ENCODE results near the gene GAP43. TPM values are rescaled to one million over a fixed set of nuclear protein-coding genes. Genes with fewer than 3 reads are reported as not detected.

Gene GAP43
- total and polyA plus RNA-seq, 7 experiments from 2014 or later: not detected

DNA sequence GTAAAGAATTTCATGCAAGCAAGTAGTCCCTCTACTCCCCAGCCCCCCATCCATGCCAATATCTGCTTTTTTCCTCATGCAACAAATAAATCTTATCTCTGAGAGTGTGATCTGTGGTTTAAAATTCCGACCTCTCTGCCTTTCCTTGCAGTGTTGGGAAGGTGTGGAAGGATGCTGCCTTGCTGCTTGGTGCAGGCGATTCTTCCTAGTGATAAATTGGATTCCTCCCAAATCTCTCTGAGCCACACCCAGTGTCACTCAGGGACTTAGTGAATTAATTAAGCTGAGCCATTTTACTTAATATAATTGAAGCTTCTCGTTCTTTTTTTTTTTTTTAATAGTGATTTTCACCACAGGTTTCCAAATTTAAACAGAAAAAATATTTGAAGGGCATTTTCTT lies 3.4 kb downstream of the GAP43 start:
- peaks cover 4 to 16% (median 11%) of the 10 kb centered on the region in 7 donors for H3K4me1 Mint-ChIP-seq
- Histone ChIP-seq H3K27ac (ENCODE audit: low read depth, low read length) (no peak overlapping the region), H3K4me1 (ENCODE audit: control insufficient read depth in 2 of 2, insufficient read depth in 2 of 2, low read length in 2 of 2) (no peaks in the 10 kb centered on the region), H3K36me3 (ENCODE audit: control insufficient read depth in 2 of 3, insufficient read depth in 3 of 3, low read length in 3 of 3) (no peaks in the 10 kb centered on the region), H3K9me3 (ENCODE audit: control insufficient read depth in 2 of 3, low read length in 3 of 3) (no peaks in the 10 kb centered on the region), H3K4me3 (ENCODE audit: low read length) (no peak overlapping the region), H3K27me3 (ENCODE audit: control insufficient read depth in 2 of 2, insufficient read depth in 2 of 2, low read length in 2 of 2) (peaks cover 0 to 6% of the 10 kb centered on the region in 2 donors)
- DNase-seq (no peak), ATAC-seq (no peak)
- H3K36me3 Mint-ChIP-seq: no peaks in the 10 kb centered on the region
- intact Hi-C loops (cut with micrococcal nuclease): no loop called here
- ChIA-PET POLR2A (no interaction called here), CTCF (no interaction called here)
- no peak overlapping the region for H3K4me3 Mint-ChIP-seq
- peaks cover 37 to 58% (median 52%) of the 10 kb centered on the region in 5 donors for H3K27me3 Mint-ChIP-seq
- peaks cover 0 to 1% (median 0%) of the 10 kb centered on the region in 11 donors for H3K9me3 Mint-ChIP-seq
- no peak overlapping the region for H3K27ac Mint-ChIP-seq

DNA sequence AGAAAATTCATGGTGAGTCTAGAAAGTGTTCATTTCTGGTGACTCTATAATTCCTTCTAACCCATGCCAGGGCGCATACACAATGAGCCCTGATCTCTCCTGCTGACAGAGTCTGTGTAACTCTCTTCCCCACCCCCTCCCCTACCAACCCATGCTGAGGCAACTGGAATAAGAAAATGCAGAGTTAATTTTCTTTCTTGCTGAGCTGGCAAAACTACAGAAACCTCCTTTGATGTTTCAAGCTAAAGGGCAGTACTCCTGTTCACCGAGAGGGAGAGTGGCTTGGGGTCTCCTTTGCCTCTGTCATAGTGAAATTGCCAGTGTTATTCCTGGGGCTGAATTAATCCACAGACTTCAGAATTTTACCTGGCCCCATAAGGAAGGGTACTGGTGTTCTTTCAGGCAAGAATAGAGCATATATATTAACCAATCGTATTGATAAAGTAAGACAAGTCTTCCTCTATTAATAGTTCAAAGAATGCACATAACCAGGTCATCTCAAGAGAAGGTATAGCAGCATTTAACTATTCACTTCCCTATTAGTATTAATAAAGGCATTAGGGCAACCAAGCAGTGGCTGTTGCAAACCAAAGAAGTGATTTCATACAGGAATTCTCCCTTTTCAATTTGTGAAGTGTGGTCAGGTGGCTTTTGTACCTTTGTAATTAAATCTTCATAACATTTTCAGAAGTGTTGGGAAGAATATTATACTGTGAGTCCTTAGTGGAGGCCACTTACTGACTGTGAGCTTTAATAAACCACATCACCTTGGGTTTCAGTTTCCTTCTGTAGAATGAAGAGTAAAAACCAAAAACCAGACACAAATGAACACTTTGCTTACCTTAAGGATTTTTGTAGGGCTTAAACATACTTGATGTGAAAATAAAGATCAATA lies 4.1 kb downstream of the GAP43 start:
- ATAC-seq (no peak), DNase-seq (no peak)
- ChIA-PET CTCF (no interaction called here), POLR2A (no interaction called here)
- no peak overlapping the region for H3K27ac ChIP-seq (ENCODE audit: low read depth, low read length)
- Mint-ChIP-seq H3K4me1 (peaks cover 4 to 16% (median 11%) of the 10 kb centered on the region in 7 donors), H3K27ac (no peak overlapping the region), H3K9me3 (peaks cover 0 to 1% (median 0%) of the 10 kb centered on the region in 11 donors), H3K36me3 (no peaks in the 10 kb centered on the region), H3K27me3 (peaks cover 37 to 60% (median 50%) of the 10 kb centered on the region in 5 donors), H3K4me3 (no peak overlapping the region)
- H3K36me3 ChIP-seq (ENCODE audit: control insufficient read depth in 2 of 3, insufficient read depth in 3 of 3, low read length in 3 of 3): no peaks in the 10 kb centered on the region
- H3K27me3 ChIP-seq (ENCODE audit: control insufficient read depth in 2 of 2, insufficient read depth in 2 of 2, low read length in 2 of 2): peaks cover 0 to 6% of the 10 kb centered on the region in 2 donors
- H3K4me1 ChIP-seq (ENCODE audit: control insufficient read depth in 2 of 2, insufficient read depth in 2 of 2, low read length in 2 of 2): no peaks in the 10 kb centered on the region
- H3K4me3 ChIP-seq (ENCODE audit: low read length): no peak overlapping the region
- intact Hi-C loops (cut with micrococcal nuclease): no loop called here
- H3K9me3 ChIP-seq (ENCODE audit: control insufficient read depth in 2 of 3, low read length in 3 of 3): no peaks in the 10 kb centered on the region

DNA sequence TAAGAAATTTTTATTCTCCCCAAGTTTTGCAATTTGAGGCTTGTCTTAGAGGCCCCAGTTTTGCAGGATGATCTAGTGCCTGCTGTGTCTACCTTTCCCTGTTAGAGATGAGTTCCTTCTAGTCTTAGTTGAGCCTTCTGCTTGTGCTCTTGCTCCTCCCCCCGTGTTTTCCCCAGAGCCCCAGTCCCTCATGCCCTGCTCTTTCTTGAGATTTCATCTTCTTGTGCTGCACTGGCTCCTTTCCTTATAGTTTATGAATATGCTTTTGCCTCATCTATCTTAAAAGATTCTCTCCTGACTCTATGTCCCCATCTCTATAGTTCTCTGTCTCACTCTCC lies 4.7 kb downstream of the GAP43 start:
- ChIA-PET CTCF (no interaction called here), POLR2A (no interaction called here)
- no peaks in the 10 kb centered on the region for H3K4me1 ChIP-seq (ENCODE audit: control insufficient read depth in 2 of 2, insufficient read depth in 2 of 2, low read length in 2 of 2)
- H3K27me3 ChIP-seq (ENCODE audit: control insufficient read depth in 2 of 2, insufficient read depth in 2 of 2, low read length in 2 of 2): peaks cover 0 to 5% of the 10 kb centered on the region in 2 donors
- no peak overlapping the region for H3K4me3 ChIP-seq (ENCODE audit: low read length)
- H3K36me3 Mint-ChIP-seq: no peaks in the 10 kb centered on the region
- H3K4me1 Mint-ChIP-seq: peaks cover 4 to 16% (median 10%) of the 10 kb centered on the region in 7 donors
- H3K27ac Mint-ChIP-seq: no peak overlapping the region
- H3K4me3 Mint-ChIP-seq: no peak overlapping the region
- H3K9me3 Mint-ChIP-seq: peaks cover 0 to 1% (median 0%) of the 10 kb centered on the region in 11 donors
- H3K27me3 Mint-ChIP-seq: peaks cover 37 to 58% (median 48%) of the 10 kb centered on the region in 5 donors
- intact Hi-C loops (cut with micrococcal nuclease): no loop called here
- no peak overlapping the region for H3K27ac ChIP-seq (ENCODE audit: low read depth, low read length)
- DNase-seq (no peak), ATAC-seq (no peak)
- no peaks in the 10 kb centered on the region for H3K9me3 ChIP-seq (ENCODE audit: control insufficient read depth in 2 of 3, low read length in 3 of 3)
- no peaks in the 10 kb centered on the region for H3K36me3 ChIP-seq (ENCODE audit: control insufficient read depth in 2 of 3, insufficient read depth in 3 of 3, low read length in 3 of 3)

DNA sequence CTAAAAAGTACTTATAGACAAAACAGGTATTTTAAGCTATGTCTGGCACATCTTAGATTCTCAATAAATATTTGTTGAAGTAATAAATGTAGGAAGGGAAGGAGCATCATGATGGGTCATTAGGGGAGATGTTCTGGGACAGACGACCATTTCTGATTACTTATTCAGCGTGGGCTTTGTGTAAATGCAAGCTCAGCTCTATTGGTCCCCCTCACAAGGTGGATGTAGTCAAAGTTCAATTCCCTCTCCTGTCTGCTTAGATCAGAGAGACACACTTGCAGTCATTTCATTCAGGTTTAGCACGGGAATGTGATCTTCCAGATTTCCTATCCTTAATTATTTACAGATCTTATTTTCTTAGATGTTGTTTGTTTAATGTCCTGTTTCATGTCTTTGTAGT lies 7.5 kb downstream of the GAP43 start:
- peaks cover 16 to 42% (median 28%) of the 10 kb centered on the region in 5 donors for H3K27me3 Mint-ChIP-seq
- intact Hi-C loops (cut with micrococcal nuclease): no loop called here
- ChIA-PET CTCF (no interaction called here), POLR2A (no interaction called here)
- no peak overlapping the region for H3K4me3 Mint-ChIP-seq
- H3K4me1 Mint-ChIP-seq: no peaks in the 10 kb centered on the region
- no peak overlapping the region for H3K27ac Mint-ChIP-seq
- no peaks in the 10 kb centered on the region for H3K9me3 ChIP-seq (ENCODE audit: control insufficient read depth in 2 of 3, low read length in 3 of 3)
- no peaks in the 10 kb centered on the region for H3K4me1 ChIP-seq (ENCODE audit: control insufficient read depth in 2 of 2, insufficient read depth in 2 of 2, low read length in 2 of 2)
- no peaks in the 10 kb centered on the region for H3K36me3 ChIP-seq (ENCODE audit: control insufficient read depth in 2 of 3, insufficient read depth in 3 of 3, low read length in 3 of 3)
- ATAC-seq (no peak), DNase-seq (no peak)
- no peak overlapping the region for H3K4me3 ChIP-seq (ENCODE audit: low read length)
- no peaks in the 10 kb centered on the region for H3K36me3 Mint-ChIP-seq
- H3K27me3 ChIP-seq (ENCODE audit: control insufficient read depth in 2 of 2, insufficient read depth in 2 of 2, low read length in 2 of 2): no peaks in the 10 kb centered on the region
- H3K27ac ChIP-seq (ENCODE audit: low read depth, low read length): no peak overlapping the region
- H3K9me3 Mint-ChIP-seq: peaks cover 0 to 1% (median 0%) of the 10 kb centered on the region in 11 donors

DNA sequence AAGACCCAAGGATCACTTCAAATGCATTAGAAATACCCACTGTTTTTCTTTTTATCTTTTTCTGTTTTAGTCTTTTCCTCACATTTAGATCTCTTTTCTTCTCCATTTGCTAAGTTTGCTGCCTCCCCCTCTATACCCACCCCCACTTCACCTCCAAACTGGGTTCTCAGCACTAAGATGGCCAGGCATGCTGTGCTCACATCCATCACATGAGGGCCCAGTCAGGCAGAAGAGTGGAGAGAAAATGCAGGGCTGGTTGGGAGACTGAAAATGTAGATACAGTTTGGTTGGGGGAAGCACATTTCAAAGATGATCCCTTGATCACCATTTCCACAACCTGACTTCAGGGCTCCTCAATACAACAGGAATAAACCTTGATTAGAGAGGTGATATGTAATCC lies 8.7 kb downstream of the GAP43 start:
- ChIA-PET POLR2A (no interaction called here), CTCF (no interaction called here)
- Histone ChIP-seq H3K27me3 (ENCODE audit: control insufficient read depth in 2 of 2, insufficient read depth in 2 of 2, low read length in 2 of 2) (no peaks in the 10 kb centered on the region), H3K4me3 (ENCODE audit: low read length) (no peak overlapping the region), H3K9me3 (ENCODE audit: control insufficient read depth in 2 of 3, low read length in 3 of 3) (no peaks in the 10 kb centered on the region), H3K36me3 (ENCODE audit: control insufficient read depth in 2 of 3, insufficient read depth in 3 of 3, low read length in 3 of 3) (no peaks in the 10 kb centered on the region), H3K27ac (ENCODE audit: low read depth, low read length) (no peak overlapping the region), H3K4me1 (ENCODE audit: control insufficient read depth in 2 of 2, insufficient read depth in 2 of 2, low read length in 2 of 2) (no peaks in the 10 kb centered on the region)
- ATAC-seq: no peak
- no peaks in the 10 kb centered on the region for H3K36me3 Mint-ChIP-seq
- no peak for DNase-seq
- H3K9me3 Mint-ChIP-seq: peaks cover 0 to 2% (median 0%) of the 10 kb centered on the region in 11 donors
- intact Hi-C loops (cut with micrococcal nuclease): no loop called here
- H3K27ac Mint-ChIP-seq: no peak overlapping the region
- H3K27me3 Mint-ChIP-seq: peaks cover 5 to 30% (median 18%) of the 10 kb centered on the region in 5 donors
- no peaks in the 10 kb centered on the region for H3K4me1 Mint-ChIP-seq
- H3K4me3 Mint-ChIP-seq: no peak overlapping the region

DNA sequence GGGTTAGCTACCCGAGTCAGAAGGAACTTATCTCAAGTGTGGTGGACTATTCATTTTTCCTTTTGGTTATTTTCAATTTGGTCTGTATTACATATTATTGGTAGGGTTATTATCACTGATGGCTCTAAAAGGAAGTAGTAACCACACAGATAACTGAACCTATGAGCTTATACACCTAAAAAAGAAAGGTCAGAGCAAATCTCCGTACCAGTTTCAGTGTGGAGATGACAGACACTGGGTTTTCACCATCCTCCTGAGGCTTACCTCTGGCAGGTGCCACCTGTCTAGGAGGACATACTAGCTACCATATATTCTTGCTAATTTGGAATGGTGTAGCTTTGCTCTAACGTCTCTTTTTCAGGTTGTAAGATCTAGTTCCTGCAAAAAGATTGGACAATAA lies 10.2 kb downstream of the GAP43 start:
- CTCF ChIA-PET: interaction anchor here (0.6 to 1.0 kb wide), 2 partner anchors 57 to 1243 kb away, joined by 3 to 5 read pairs; no protein-coding TSS in a partner anchor
- Histone ChIP-seq H3K4me3 (ENCODE audit: low read length) (no peak overlapping the region), H3K9me3 (ENCODE audit: control insufficient read depth in 2 of 3, low read length in 3 of 3) (no peaks in the 10 kb centered on the region), H3K27ac (ENCODE audit: low read depth, low read length) (no peak overlapping the region), H3K27me3 (ENCODE audit: control insufficient read depth in 2 of 2, insufficient read depth in 2 of 2, low read length in 2 of 2) (no peaks in the 10 kb centered on the region), H3K36me3 (ENCODE audit: control insufficient read depth in 2 of 3, insufficient read depth in 3 of 3, low read length in 3 of 3) (no peaks in the 10 kb centered on the region), H3K4me1 (ENCODE audit: control insufficient read depth in 2 of 2, insufficient read depth in 2 of 2, low read length in 2 of 2) (no peaks in the 10 kb centered on the region)
- Mint-ChIP-seq H3K36me3 (no peaks in the 10 kb centered on the region), H3K27ac (no peak overlapping the region), H3K4me3 (no peak overlapping the region), H3K4me1 (peaks cover 0 to under 1% (median 0%) of the 10 kb centered on the region in 7 donors), H3K9me3 (peaks cover 0 to 3% (median 0%) of the 10 kb centered on the region in 11 donors), H3K27me3 (peaks cover 5 to 27% (median 14%) of the 10 kb centered on the region in 5 donors)
- ATAC-seq: no peak
- POLR2A ChIA-PET: no interaction called here
- intact Hi-C loops (cut with micrococcal nuclease): no loop called here
- DNase-seq: no peak

DNA sequence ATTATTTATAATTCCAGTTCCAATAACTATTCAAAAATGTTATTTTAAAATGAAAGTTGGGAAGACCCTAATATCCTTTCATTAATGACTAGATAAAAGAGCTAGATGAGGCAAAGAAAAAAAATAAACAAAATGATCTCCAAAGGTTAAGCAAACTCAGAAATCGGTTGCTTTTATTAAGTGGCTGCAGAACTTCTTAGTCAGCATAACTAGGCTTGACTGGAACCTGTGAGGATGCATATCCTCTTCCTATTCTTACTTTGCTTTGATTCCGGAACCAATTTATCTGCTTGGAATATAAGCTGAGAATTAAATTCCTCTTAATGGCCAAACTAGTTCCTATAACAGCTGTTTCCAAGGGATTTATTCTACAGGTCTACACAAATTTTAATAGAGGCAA lies 10.7 kb downstream of the GAP43 start:
- Mint-ChIP-seq H3K9me3 (peaks cover 0 to 3% (median 0%) of the 10 kb centered on the region in 11 donors), H3K36me3 (no peaks in the 10 kb centered on the region), H3K27me3 (peaks cover 5 to 27% (median 14%) of the 10 kb centered on the region in 5 donors), H3K4me1 (peaks cover 0 to 5% (median 0%) of the 10 kb centered on the region in 7 donors), H3K27ac (no peak overlapping the region), H3K4me3 (no peak overlapping the region)
- Histone ChIP-seq H3K4me1 (ENCODE audit: control insufficient read depth in 2 of 2, insufficient read depth in 2 of 2, low read length in 2 of 2) (no peaks in the 10 kb centered on the region), H3K27me3 (ENCODE audit: control insufficient read depth in 2 of 2, insufficient read depth in 2 of 2, low read length in 2 of 2) (no peaks in the 10 kb centered on the region), H3K4me3 (ENCODE audit: low read length) (no peak overlapping the region), H3K27ac (ENCODE audit: low read depth, low read length) (no peak overlapping the region), H3K36me3 (ENCODE audit: control insufficient read depth in 2 of 3, insufficient read depth in 3 of 3, low read length in 3 of 3) (no peaks in the 10 kb centered on the region), H3K9me3 (ENCODE audit: control insufficient read depth in 2 of 3, low read length in 3 of 3) (no peaks in the 10 kb centered on the region)
- POLR2A ChIA-PET: no interaction called here
- no peak for ATAC-seq
- DNase-seq: no peak
- intact Hi-C loops (cut with micrococcal nuclease): no loop called here
- CTCF ChIA-PET: interaction anchor here (1.0 kb wide), 1 partner anchor 1243 kb away, joined by 3 read pairs; no protein-coding TSS in a partner anchor

Measured in naive thymus-derived CD4-positive, alpha-beta T cell (primary cell).